Large intestine (tissue), 3 donors: Measurements from ENCODE around the gene EIPR1. TPM values are rescaled to one million over a fixed set of nuclear protein-coding genes. Genes with fewer than 3 reads are reported as not detected.
"Not testable (repeated sequence)": the region's sequence is repeated elsewhere in the genome, so short reads cannot be mapped to it uniquely, and the experiment has no call there.

Experiments used
- DNase-seq, 2 donors: peaks; one replicate each; pipeline versions ENCODE4 v3.0.0 to v3.0.0-alpha.2; 2013
- H3K27ac ChIP-seq: one replicate; pipeline ENCODE4 v1.5.1; 2013; ENCODE audit warnings: low read length
- H3K27me3 ChIP-seq: 2 replicates; pipeline ENCODE4 v1.6.1; 2013; ENCODE audit warnings: low read length; ENCODE audit not compliant: control insufficient read depth, insufficient read depth
- H3K36me3 ChIP-seq: 2 replicates; pipeline ENCODE4 v1.6.1; 2013; ENCODE audit warnings: low read length; ENCODE audit not compliant: control insufficient read depth, insufficient read depth
- H3K4me1 ChIP-seq: one replicate; pipeline ENCODE4 v1.6.1; 2013; ENCODE audit warnings: low read length; ENCODE audit not compliant: control insufficient read depth, insufficient read depth
- H3K4me3 ChIP-seq: one replicate; pipeline ENCODE4 v1.5.1; 2013; ENCODE audit warnings: low read length
- H3K9me3 ChIP-seq: one replicate; pipeline ENCODE4 v1.6.1; 2013; ENCODE audit warnings: mild to moderate bottlenecking, low read depth, low read length, moderate library complexity; ENCODE audit not compliant: control insufficient read depth
- WGBS: methylation state at CpG from one replicate; pipeline ENCODE4 v1.1.5; 2013; ENCODE audit warnings: low lambda C conversion rate; ENCODE audit not compliant: insufficient coverage; 5-methylcytosine and 5-hydroxymethylcytosine counted together
- polyA plus RNA-seq: library from polyadenylated mRNA; unstranded; fragments of 120-200 nt; gene quantifications from one replicate; pipeline ENCODE4 v1.2.1, GENCODE V29; 2013

The EIPR1 gene
- polyA plus RNA-seq, 1 donor: 22.5 TPM

DNA sequence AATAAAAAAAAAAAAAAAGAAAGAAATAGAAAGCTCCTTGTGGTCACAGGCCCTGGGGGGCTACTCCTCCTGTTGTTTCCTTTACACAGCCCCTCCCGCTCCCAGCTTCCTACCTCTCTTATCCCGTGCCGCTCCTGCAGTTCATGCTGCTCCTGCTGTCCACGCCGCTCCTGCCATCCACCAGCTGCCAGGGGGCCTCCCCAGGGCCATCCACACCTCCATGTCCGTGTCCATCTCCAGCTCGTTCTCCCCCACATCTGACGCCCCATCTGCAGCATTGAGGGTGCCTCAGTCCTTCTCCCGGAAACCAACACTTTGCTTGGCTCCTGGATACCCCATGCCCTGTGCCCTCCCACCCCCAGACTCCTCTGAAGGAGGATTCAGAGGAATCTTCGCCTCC lies 191.7 kb downstream of the EIPR1 start:
- Histone ChIP-seq H3K4me3 (no peak overlapping the region), H3K9me3 (peaks cover 18% of the 10 kb centered on the region), H3K27me3 (no peaks in the 10 kb centered on the region), H3K27ac (no peak overlapping the region), H3K4me1 (no peaks in the 10 kb centered on the region), H3K36me3 (peaks cover 23% of the 10 kb centered on the region)
- DNase-seq: no peak
- 100% methylated on average over 3 of the region's 10 CpGs for WGBS

- Histone ChIP-seq H3K4me3 (no peak overlapping the region), H3K36me3 (peaks cover 21% of the 10 kb centered on the region), H3K9me3 (peaks cover 25% of the 10 kb centered on the region), H3K27me3 (no peaks in the 10 kb centered on the region), H3K4me1 (no peaks in the 10 kb centered on the region), H3K27ac (no peak overlapping the region)
- no peak for DNase-seq
- no CpG with 5 or more reads among the region's 15 CpGs for WGBS
These were observed 192.4 kb downstream of the EIPR1 start for GRCh38 chr2:3185256-3185655.

DNA sequence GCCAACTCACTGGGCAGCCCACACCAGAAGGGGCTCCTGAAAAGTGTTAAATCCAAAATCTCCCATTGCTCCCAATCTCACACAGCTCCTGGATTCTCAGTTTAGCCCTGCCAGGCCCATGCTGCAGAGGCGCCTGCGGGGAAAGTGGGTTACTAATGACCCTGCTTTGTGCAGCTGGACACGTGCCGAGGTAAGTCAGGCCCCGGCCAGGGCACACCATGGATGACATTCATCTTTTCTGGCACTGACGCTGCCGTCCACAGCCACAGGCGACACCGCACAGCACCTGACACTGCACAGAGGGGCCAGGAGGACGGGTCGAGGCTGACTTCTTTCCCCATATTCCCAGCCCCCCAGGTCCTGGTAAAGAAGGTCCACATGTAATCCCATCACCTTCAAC lies 193.5 kb downstream of the EIPR1 start:
- WGBS: no CpG with 5 or more reads among the region's 11 CpGs
- H3K36me3 ChIP-seq: peaks cover 11% of the 10 kb centered on the region

DNA sequence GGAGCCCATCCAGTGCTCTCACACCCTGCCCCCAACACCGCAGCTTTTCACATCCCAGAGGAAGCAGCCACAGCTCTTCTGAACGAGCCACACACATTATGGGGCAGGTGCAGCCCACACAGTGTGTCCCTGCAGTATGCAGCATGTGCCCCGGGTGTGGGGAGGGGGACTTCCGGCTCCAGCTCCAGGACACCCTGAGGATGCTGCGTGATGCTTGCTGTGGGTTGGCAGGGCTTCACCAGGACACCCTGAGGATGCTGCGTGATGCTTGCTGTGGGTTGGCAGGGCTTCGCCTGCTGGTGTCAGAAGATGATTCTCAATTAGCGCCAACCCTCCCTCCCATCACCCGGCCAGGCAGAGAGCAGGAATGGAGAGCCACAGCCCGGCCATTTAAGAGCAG lies 193.9 kb downstream of the EIPR1 start:
- Histone ChIP-seq H3K27me3 (no peaks in the 10 kb centered on the region), H3K27ac (no peak overlapping the region), H3K4me3 (no peak overlapping the region), H3K9me3 (peaks cover 24% of the 10 kb centered on the region), H3K36me3 (peaks cover 9% of the 10 kb centered on the region), H3K4me1 (no peaks in the 10 kb centered on the region)
- DNase-seq: no peak
- WGBS: no CpG with 5 or more reads among the region's 10 CpGs

More for the DNA sequence above, 193.5 kb downstream of the EIPR1 start:
- DNase-seq: no peak
- H3K9me3 ChIP-seq: peaks cover 24% of the 10 kb centered on the region
- no peaks in the 10 kb centered on the region for H3K4me1 ChIP-seq
- no peaks in the 10 kb centered on the region for H3K27me3 ChIP-seq
- H3K4me3 ChIP-seq: no peak overlapping the region
- H3K27ac ChIP-seq: no peak overlapping the region

- Histone ChIP-seq H3K4me1 (no peaks in the 10 kb centered on the region), H3K27me3 (no peaks in the 10 kb centered on the region), H3K36me3 (peaks cover 9% of the 10 kb centered on the region), H3K9me3 (peaks cover 21% of the 10 kb centered on the region), H3K4me3 (no peak overlapping the region), H3K27ac (no peak overlapping the region)
- no peak for DNase-seq
- no CpG with 5 or more reads among the region's 2 CpGs for WGBS
These were observed 194.8 kb downstream of the EIPR1 start for GRCh38 chr2:3182848-3183247.

DNA sequence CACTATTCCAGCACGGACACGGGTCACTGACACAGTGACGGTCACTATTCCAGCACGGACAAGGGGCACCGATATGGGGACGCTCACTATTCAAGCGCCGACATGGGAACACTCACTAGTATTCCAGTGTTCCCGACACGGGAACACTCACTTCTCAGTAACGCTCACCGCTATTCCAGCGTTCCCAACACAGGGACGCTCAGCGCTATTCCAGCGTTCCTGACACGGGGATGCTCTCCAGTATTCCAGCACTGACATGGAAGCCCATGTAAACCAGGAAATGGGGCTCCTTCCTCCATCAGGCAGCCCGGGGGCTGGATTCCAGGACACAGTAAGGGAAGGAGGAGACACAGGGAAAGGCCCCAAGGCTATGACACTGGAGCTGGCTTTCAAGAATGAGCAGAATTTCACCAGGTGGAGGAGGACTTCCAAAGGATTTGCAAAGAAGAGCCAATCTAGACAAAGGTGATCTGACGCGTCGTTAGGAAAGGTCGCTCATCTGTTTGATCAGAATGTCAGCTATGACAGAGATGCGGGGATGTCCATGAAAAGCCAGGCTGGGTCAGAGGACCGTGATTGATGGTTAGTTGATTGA lies 196.1 kb downstream of the EIPR1 start:
- WGBS: no CpG with 5 or more reads among the region's 24 CpGs
- no peak for DNase-seq

DNA sequence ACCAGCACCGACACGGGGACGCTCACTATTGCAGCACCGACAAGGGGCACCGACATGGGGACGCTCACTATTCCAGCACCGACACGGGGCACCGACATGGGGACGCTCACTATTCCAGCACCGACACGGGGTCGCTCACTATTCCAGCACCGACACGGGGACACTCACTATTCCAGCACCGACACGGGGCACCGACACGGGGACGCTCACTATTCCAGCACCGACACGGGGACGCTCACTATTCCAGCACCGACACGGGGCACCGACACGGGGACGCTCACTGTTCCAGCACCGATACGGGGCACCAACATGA lies 196.8 kb downstream of the EIPR1 start:
- not testable (repeated sequence) for H3K36me3 ChIP-seq, H3K27ac ChIP-seq, H3K4me3 ChIP-seq, H3K27me3 ChIP-seq, H3K4me1 ChIP-seq
- DNase-seq: peak in 1 of 2 donors; percentile 24
- H3K9me3 ChIP-seq: peaks cover 19% of the 10 kb centered on the region
- WGBS: 88% methylated on average over 11 of the region's 30 CpGs

More for the DNA sequence above, 196.1 kb downstream of the EIPR1 start:
- H3K36me3 ChIP-seq: peaks cover 13% of the 10 kb centered on the region
- H3K27me3 ChIP-seq: no peaks in the 10 kb centered on the region
- no peak overlapping the region for H3K27ac ChIP-seq
- no peak overlapping the region for H3K4me3 ChIP-seq
- H3K9me3 ChIP-seq: peaks cover 21% of the 10 kb centered on the region
- no peaks in the 10 kb centered on the region for H3K4me1 ChIP-seq

DNA sequence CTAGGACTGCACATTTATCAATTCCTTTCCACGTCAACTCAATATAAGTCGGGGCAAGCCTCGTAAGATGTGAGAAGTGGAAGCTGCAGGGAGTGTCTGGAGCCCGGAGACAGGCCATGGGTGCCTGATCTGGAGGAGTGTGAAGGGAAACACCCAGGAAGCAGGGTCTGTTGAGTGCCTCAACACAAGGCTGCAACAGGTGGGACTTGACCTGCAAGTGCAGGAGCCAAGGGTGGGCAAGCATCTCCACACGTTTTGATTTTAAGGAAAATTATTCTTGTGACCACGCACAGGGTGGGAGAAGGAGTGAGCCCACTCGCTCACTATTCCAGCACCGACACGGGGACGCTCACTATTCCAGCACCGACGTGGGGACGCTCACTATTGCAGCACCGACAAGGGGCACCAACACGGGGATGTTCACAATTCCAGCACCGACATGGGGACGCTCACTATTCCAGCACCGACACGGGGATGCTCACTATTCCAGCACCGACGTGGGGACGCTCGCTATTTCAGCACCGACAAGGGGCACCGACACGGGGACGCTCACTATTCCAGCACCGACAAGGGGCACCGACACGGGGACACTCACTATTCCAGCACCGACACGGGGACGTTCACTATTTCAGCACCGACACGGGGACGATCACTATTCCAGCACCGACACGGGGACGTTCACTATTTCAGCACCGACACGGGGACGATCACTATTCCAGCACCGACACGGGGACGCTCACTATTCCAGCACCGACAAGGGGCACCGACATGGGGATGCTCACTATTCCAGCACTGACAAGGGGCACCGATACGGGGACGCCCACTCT lies 197.3 kb downstream of the EIPR1 start:
- Histone ChIP-seq H3K4me1 (no peaks in the 10 kb centered on the region), H3K27me3 (no peaks in the 10 kb centered on the region), H3K27ac (no peak overlapping the region), H3K4me3 (no peak overlapping the region), H3K9me3 (peaks cover 16% of the 10 kb centered on the region), H3K36me3 (peaks cover 9% of the 10 kb centered on the region)
- peak in 1 of 2 donors; percentile 19 for DNase-seq
- WGBS: 85% methylated on average over 28 of the region's 50 CpGs

- Histone ChIP-seq H3K36me3 (peaks cover 12% of the 10 kb centered on the region), H3K27ac (no peak overlapping the region), H3K4me3 (no peak overlapping the region), H3K4me1 (no peaks in the 10 kb centered on the region), H3K9me3 (peaks cover 16% of the 10 kb centered on the region), H3K27me3 (no peaks in the 10 kb centered on the region)
- no peak for DNase-seq
- 60% methylated on average over 1 of the region's 11 CpGs for WGBS
These were observed 198.0 kb downstream of the EIPR1 start for GRCh38 chr2:3179626-3180025.

GRCh38 chr2:3179208-3179607 lies 198.4 kb downstream of the EIPR1 start:
- Histone ChIP-seq H3K27me3 (no peaks in the 10 kb centered on the region), H3K4me3 (no peak overlapping the region), H3K9me3 (peaks cover 16% of the 10 kb centered on the region), H3K27ac (no peak overlapping the region), H3K36me3 (peaks cover 12% of the 10 kb centered on the region), H3K4me1 (no peaks in the 10 kb centered on the region)
- no peak for DNase-seq
- no CpG with 5 or more reads among the region's 17 CpGs for WGBS
